ENCODE results near the gene SLC25A25. TPM values are rescaled to one million over a fixed set of nuclear protein-coding genes. Genes with fewer than 3 reads are reported as not detected.
"Not testable (repeated sequence)": the region's sequence is repeated elsewhere in the genome, so short reads cannot be mapped to it uniquely, and the experiment has no call there.

Gene SLC25A25
- total and polyA plus RNA-seq, 5 experiments from 2014 or later, result 12.1 to 18.9 (median 17.8) TPM

- H3K9me3 Mint-ChIP-seq, result peaks cover 0 to 3% (median 0%) of the 10 kb centered on the region in 9 donors
- no peaks in the 10 kb centered on the region for H3K36me3 Mint-ChIP-seq
- peaks cover 11 to 44% (median 33%) of the 10 kb centered on the region in 4 donors for H3K4me1 Mint-ChIP-seq
- no peaks in the 10 kb centered on the region for H3K27me3 Mint-ChIP-seq
- POLR2A ChIA-PET, result interaction anchor here (0.6 to 27.8 kb wide), 22 partner anchors 9 to 130 kb away, joined by 3 to 1266 read pairs (median 4); partner anchors contain the start of genes DPM2, EEIG1, NAIF1 and PIP5KL1
- peak overlapping the region; percentile 39 to 78 (median 62) for H3K4me3 Mint-ChIP-seq
- peak overlapping the region; percentile 73 to 97 (median 92) for H3K27ac Mint-ChIP-seq
- ATAC-seq (peak; percentile 58 to 61), DNase-seq (peak; percentile 36 to 90 (median 69))
These were observed 33.0 kb upstream of the SLC25A25 start for GRCh38 chr9:128034821-128035652.

DNA sequence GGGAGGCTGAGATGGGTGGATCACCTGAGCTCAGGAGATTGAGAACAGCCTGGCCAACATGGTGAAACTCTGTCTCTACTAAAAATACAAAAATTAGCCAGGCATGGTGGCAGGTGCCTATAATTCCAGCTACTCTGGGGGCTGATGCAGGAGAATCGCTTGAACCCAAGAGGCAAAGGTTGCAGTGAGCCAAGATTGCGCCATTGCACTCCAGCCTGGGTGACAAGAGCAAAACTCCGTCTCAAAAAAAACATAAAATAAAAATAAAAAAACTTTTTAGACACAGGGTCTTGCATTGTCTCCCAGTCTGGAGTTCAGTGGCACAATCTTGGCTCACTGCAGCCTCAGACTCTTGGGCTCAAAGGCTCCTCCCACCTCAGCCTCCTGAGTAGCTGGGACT is 31.5 kb upstream of the SLC25A25 start:
- H3K4me1 Mint-ChIP-seq, result peaks cover 9 to 32% (median 24%) of the 10 kb centered on the region in 4 donors
- H3K27me3 Mint-ChIP-seq, H3K9me3 Mint-ChIP-seq, ATAC-seq, H3K36me3 Mint-ChIP-seq, H3K27ac Mint-ChIP-seq, H3K4me3 Mint-ChIP-seq, DNase-seq: not testable (repeated sequence)
- POLR2A ChIA-PET, result interaction anchor here (0.7 to 27.8 kb wide), 7 partner anchors 10 to 86 kb away, joined by 3 to 1266 read pairs (median 38); partner anchors contain the start of genes DPM2 and EEIG1

DNA sequence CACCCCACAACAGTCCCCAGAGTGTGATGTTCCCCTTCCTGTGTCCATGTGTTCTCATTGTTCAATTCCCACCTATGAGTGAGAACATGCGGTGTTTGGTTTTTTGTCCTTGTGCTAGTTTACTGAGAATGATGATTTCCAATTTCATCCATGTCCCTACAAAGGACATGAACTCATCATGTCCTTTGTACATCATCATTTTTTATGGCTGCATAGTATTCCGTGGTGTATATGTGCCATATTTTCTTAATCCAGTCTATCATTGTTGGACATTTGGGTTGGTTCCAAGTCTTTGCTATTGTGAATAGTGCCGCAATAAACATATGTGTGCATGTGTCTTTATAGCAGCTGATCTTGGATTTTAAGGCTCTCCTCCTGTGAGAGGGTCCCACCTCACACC is 27.2 kb upstream of the SLC25A25 start:
- DNase-seq, H3K4me1 Mint-ChIP-seq, H3K36me3 Mint-ChIP-seq, H3K9me3 Mint-ChIP-seq, ATAC-seq, H3K4me3 Mint-ChIP-seq, H3K27me3 Mint-ChIP-seq, H3K27ac Mint-ChIP-seq: not testable (repeated sequence)
- POLR2A ChIA-PET, result interaction anchor here (1.0 to 25.2 kb wide), 4 partner anchors 31 to 274 kb away, joined by 3 to 737 read pairs (median 4); partner anchors contain the start of gene DPM2

DNA sequence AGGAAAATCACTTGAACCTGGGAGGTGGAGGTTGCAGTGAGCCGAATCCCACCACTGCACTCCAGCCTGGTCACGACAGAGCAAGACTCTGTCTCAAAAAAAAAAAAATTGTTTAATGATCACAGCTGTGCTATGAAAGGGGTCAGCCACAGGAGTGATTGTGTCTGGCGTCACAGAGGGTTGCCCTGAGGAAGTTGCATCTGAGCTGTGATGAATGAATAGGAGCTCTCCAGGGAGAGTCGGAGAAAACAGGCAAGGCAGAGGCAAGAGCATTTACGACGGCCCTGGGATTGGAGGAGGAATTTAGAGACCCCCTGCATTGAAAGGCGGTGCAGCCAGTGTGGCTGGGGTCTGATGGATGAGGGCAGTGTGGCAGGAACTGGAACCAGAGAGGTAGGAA is 26.0 kb upstream of the SLC25A25 start:
- H3K27ac Mint-ChIP-seq, result peak overlapping the region in 2 of 10 donors; percentile 19 to 75

GRCh38 chr9:128043467-128043868 is 24.6 kb upstream of the SLC25A25 start:
- H3K4me3 Mint-ChIP-seq, result no peak overlapping the region
- peaks cover 0 to 5% (median 0%) of the 10 kb centered on the region in 4 donors for H3K4me1 Mint-ChIP-seq
- H3K27me3 Mint-ChIP-seq, result no peaks in the 10 kb centered on the region
- DNase-seq (no peak), ATAC-seq (no peak)
- peak overlapping the region in 1 of 10 donors; percentile 35 for H3K27ac Mint-ChIP-seq
- no peaks in the 10 kb centered on the region for H3K9me3 Mint-ChIP-seq
- no peaks in the 10 kb centered on the region for H3K36me3 Mint-ChIP-seq
- POLR2A ChIA-PET, result no interaction called here

More for the DNA sequence above, 26.0 kb upstream of the SLC25A25 start:
- H3K27me3 Mint-ChIP-seq, result no peaks in the 10 kb centered on the region
- POLR2A ChIA-PET, result interaction anchor here (0.6 kb wide), 1 partner anchor 9 kb away, joined by 4 read pairs; no protein-coding TSS in a partner anchor
- DNase-seq (no peak), ATAC-seq (no peak)
- H3K4me1 Mint-ChIP-seq, result peaks cover 0 to 5% (median 0%) of the 10 kb centered on the region in 4 donors
- H3K9me3 Mint-ChIP-seq, result no peaks in the 10 kb centered on the region
- H3K36me3 Mint-ChIP-seq, result no peaks in the 10 kb centered on the region
- no peak overlapping the region for H3K4me3 Mint-ChIP-seq

GRCh38 chr9:128045409-128045808 is 22.6 kb upstream of the SLC25A25 start:
- POLR2A ChIA-PET, result interaction anchor here (0.9 kb wide), 1 partner anchor 103 kb away, joined by 4 read pairs; no protein-coding TSS in a partner anchor
- H3K4me1 Mint-ChIP-seq, H3K27me3 Mint-ChIP-seq, H3K4me3 Mint-ChIP-seq, H3K27ac Mint-ChIP-seq, H3K9me3 Mint-ChIP-seq, ATAC-seq, DNase-seq, H3K36me3 Mint-ChIP-seq: not testable (repeated sequence)

- peaks cover 0 to 6% (median 2%) of the 10 kb centered on the region in 4 donors for H3K4me1 Mint-ChIP-seq
These were observed 22.2 kb upstream of the SLC25A25 start for GRCh38 chr9:128045831-128046230.

GRCh38 chr9:128047231-128047630 is 20.8 kb upstream of the SLC25A25 start:
- Mint-ChIP-seq H3K36me3 (no peaks in the 10 kb centered on the region), H3K27ac (no peak overlapping the region), H3K27me3 (no peaks in the 10 kb centered on the region), H3K4me1 (peaks cover 0 to 6% (median under 1%) of the 10 kb centered on the region in 4 donors), H3K4me3 (no peak overlapping the region), H3K9me3 (no peaks in the 10 kb centered on the region)
- DNase-seq (no peak), ATAC-seq (no peak)
- POLR2A ChIA-PET, result interaction anchor here (0.6 to 1.5 kb wide), 8 partner anchors 12 to 105 kb away, joined by 3 to 8 read pairs (median 3); no protein-coding TSS in a partner anchor

More at GRCh38 chr9:128045831-128046230, 22.2 kb upstream of the SLC25A25 start:
- DNase-seq (no peak), ATAC-seq (no peak)
- H3K9me3 Mint-ChIP-seq, result no peaks in the 10 kb centered on the region
- H3K36me3 Mint-ChIP-seq, result no peaks in the 10 kb centered on the region
- H3K27ac Mint-ChIP-seq, result no peak overlapping the region
- no peak overlapping the region for H3K4me3 Mint-ChIP-seq
- H3K27me3 Mint-ChIP-seq, result no peaks in the 10 kb centered on the region
- POLR2A ChIA-PET, result interaction anchor here (0.9 to 1.0 kb wide), 2 partner anchors 20 to 103 kb away, joined by 4 read pairs; no protein-coding TSS in a partner anchor

DNA sequence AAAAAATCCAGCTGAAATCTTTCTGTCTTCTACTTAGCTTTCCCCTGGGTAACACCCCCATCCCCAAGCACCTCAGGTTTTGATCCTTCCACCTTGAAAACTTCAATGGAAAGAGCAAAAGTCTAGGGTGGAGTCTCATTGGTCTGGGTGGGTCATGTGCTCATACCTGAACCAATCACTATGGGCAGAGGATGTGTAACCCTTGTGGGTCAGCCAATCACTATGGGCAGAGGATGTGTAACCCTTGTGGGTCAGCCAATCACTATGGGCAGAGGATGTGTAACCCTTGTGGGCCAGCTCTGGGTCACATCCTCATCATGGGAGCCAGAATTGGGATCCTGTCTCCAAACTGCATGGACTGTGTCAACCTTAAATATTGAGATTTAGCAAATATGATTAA is 19.4 kb upstream of the SLC25A25 start:
- Mint-ChIP-seq H3K9me3 (no peaks in the 10 kb centered on the region), H3K4me1 (peaks cover 0 to 8% (median 0%) of the 10 kb centered on the region in 4 donors), H3K27ac (no peak overlapping the region), H3K27me3 (no peaks in the 10 kb centered on the region), H3K36me3 (no peaks in the 10 kb centered on the region), H3K4me3 (no peak overlapping the region)
- no peak for DNase-seq
- POLR2A ChIA-PET, result interaction anchor here (0.6 kb wide), 1 partner anchor 229 kb away, joined by 5 read pairs; no protein-coding TSS in a partner anchor
- ATAC-seq, result peak in 1 of 2 donors; percentile 66

GRCh38 chr9:128049843-128050242 is 18.2 kb upstream of the SLC25A25 start:
- peak overlapping the region in 1 of 10 donors; percentile 72 for H3K27ac Mint-ChIP-seq
- no peaks in the 10 kb centered on the region for H3K36me3 Mint-ChIP-seq
- H3K4me3 Mint-ChIP-seq, result no peak overlapping the region
- no peak for DNase-seq
- no peaks in the 10 kb centered on the region for H3K27me3 Mint-ChIP-seq
- H3K4me1 Mint-ChIP-seq, result peaks cover 0 to 12% (median 4%) of the 10 kb centered on the region in 4 donors
- no peak for ATAC-seq
- POLR2A ChIA-PET, result no interaction called here
- H3K9me3 Mint-ChIP-seq, result no peaks in the 10 kb centered on the region

DNA sequence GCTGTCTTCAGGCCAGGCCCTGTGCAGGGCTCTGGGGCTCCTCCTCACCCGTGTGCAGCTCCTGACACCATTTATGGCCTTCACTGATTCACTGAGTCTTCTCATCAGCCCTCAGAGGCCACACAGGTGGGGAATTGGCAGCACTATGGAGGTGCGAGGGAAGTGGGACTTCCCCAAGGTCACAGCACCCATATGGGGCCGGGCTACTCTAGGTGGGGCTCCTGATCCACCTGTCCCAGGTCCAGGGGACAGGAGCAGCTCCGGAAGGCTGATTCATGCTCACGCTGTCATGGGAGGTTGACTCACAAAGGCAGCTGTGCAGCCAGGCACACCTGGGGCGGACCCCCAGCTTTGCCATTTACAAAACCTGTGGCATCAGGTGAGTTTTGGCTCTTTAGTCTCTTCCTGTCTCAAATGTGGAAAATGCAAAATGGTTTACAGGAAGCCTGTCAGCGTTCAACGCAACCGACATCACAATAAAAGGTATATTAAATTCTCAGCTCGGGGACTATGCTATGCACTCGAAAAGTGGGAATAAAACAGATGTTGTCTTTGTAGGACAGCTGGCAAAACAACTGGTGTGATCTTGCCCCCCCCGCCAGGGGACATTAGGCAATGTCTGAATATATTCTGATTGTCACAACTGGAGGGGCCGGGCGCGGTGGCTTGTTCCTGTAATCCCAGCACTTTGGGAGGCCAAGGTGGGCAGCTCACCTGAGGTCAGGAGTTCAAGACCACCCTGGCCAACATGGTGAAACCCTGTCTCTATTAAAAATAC is 15.9 kb upstream of the SLC25A25 start:
- H3K9me3 Mint-ChIP-seq, result no peaks in the 10 kb centered on the region

GRCh38 chr9:128053560-128053959 is 14.5 kb upstream of the SLC25A25 start:
- Mint-ChIP-seq H3K27me3 (no peaks in the 10 kb centered on the region), H3K36me3 (no peaks in the 10 kb centered on the region), H3K9me3 (no peaks in the 10 kb centered on the region), H3K27ac (no peak overlapping the region), H3K4me3 (no peak overlapping the region), H3K4me1 (peaks cover 0 to 15% (median 5%) of the 10 kb centered on the region in 4 donors)
- DNase-seq, result no peak
- no peak for ATAC-seq
- POLR2A ChIA-PET, result no interaction called here

More for the DNA sequence above, 15.9 kb upstream of the SLC25A25 start:
- H3K4me1 Mint-ChIP-seq, result peaks cover 0 to 12% (median 5%) of the 10 kb centered on the region in 4 donors
- no peaks in the 10 kb centered on the region for H3K27me3 Mint-ChIP-seq
- ATAC-seq (no peak), DNase-seq (no peak)
- H3K4me3 Mint-ChIP-seq, result no peak overlapping the region
- H3K27ac Mint-ChIP-seq, result no peak overlapping the region
- no peaks in the 10 kb centered on the region for H3K36me3 Mint-ChIP-seq
- POLR2A ChIA-PET, result interaction anchor here (0.5 to 1.4 kb wide), 4 partner anchors 16 to 116 kb away, joined by 3 to 8 read pairs (median 3); partner anchors contain the start of genes NAIF1 and SLC25A25
